Measurements from ENCODE around the gene CTBP1. TPM values are rescaled to one million over a fixed set of nuclear protein-coding genes. Genes with fewer than 3 reads are reported as not detected.

The CTBP1 gene
- total RNA-seq, 1 experiment from 2014 or later: 223 TPM

GRCh38 chr4:1210971-1211370, 38.0 kb downstream of the CTBP1 start:
- BruUV-seq (replicated peaks): no TSS peak
- intact Hi-C loops (cut with micrococcal nuclease): no loop called here
- H3K79me2 ChIP-seq (ENCODE audit: low read length): no peaks in the 10 kb centered on the region
- ATAC-seq (no peak), DNase-seq (no peak)
- H3K4me2 ChIP-seq (ENCODE audit: low read length): no peak overlapping the region
- no peak overlapping the region for H3K4me3 ChIP-seq (ENCODE audit: low read length)
- POLR2A ChIA-PET (ENCODE audit: unreplicated experiment): no interaction called here
- H3K27me3 ChIP-seq (ENCODE audit: low read length): no peaks in the 10 kb centered on the region
- H4K20me1 ChIP-seq (ENCODE audit: low read length): no peaks in the 10 kb centered on the region
- TF ChIP-seq CTCF (conservative IDR thresholded peaks at IDR 0.05; ENCODE audit: low read depth, low read length): no peak
- TF ChIP-seq EZH2 (IDR thresholded peaks at IDR 0.05; ENCODE audit: low read length, unreplicated experiment): no peak
- TF ChIP-seq EZH2phosphoT487 (IDR thresholded peaks at IDR 0.05; ENCODE audit: borderline replicate concordance, low read length): no peak
- H3K9me3 ChIP-seq (ENCODE audit: low read length): no peaks in the 10 kb centered on the region
- no peaks in the 10 kb centered on the region for H3F3A ChIP-seq (ENCODE audit: low read length, unreplicated experiment)
- CTCF ChIA-PET: no interaction called here
- H3K27ac ChIP-seq (ENCODE audit: low read length): no peak overlapping the region
- no peaks in the 10 kb centered on the region; the same call in 1 of the 2 replicates for H3K36me3 ChIP-seq (ENCODE audit: low read depth, low read length)
- no peaks in the 10 kb centered on the region for H3K9me2 ChIP-seq (replicated peaks; ENCODE audit: low read length)
- H2AFZ ChIP-seq (ENCODE audit: low read length): no peak overlapping the region
- H3K9ac ChIP-seq (ENCODE audit: low read length): no peak overlapping the region
- H3K4me1 ChIP-seq (ENCODE audit: insufficient read depth, low read length): no peaks in the 10 kb centered on the region

- no peaks in the 10 kb centered on the region; the same call in 1 of the 2 replicates for H3K36me3 ChIP-seq (ENCODE audit: low read depth, low read length)
- ChIA-PET CTCF (no interaction called here), POLR2A (ENCODE audit: unreplicated experiment) (no interaction called here)
- H2AFZ ChIP-seq (ENCODE audit: low read length): no peak overlapping the region
- TF ChIP-seq EZH2 (IDR thresholded peaks at IDR 0.05; ENCODE audit: low read length, unreplicated experiment) (no peak), CTCF (conservative IDR thresholded peaks at IDR 0.05; ENCODE audit: low read depth, low read length) (no peak)
- DNase-seq (no peak), ATAC-seq (no peak)
- H3K79me2 ChIP-seq (ENCODE audit: low read length): no peaks in the 10 kb centered on the region
- H3F3A ChIP-seq (ENCODE audit: low read length, unreplicated experiment): no peaks in the 10 kb centered on the region
- intact Hi-C loops (cut with micrococcal nuclease): no loop called here
- BruUV-seq (replicated peaks): no TSS peak
- no peak overlapping the region for H3K27ac ChIP-seq (ENCODE audit: low read length)
- H4K20me1 ChIP-seq (ENCODE audit: low read length): no peaks in the 10 kb centered on the region
- H3K4me2 ChIP-seq (ENCODE audit: low read length): no peak overlapping the region
- no peaks in the 10 kb centered on the region for H3K9me2 ChIP-seq (replicated peaks; ENCODE audit: low read length)
- H3K9ac ChIP-seq (ENCODE audit: low read length): no peak overlapping the region
- no peaks in the 10 kb centered on the region for H3K4me1 ChIP-seq (ENCODE audit: insufficient read depth, low read length)
- no peaks in the 10 kb centered on the region for H3K27me3 ChIP-seq (ENCODE audit: low read length)
- no peak overlapping the region for H3K4me3 ChIP-seq (ENCODE audit: low read length)
- no peaks in the 10 kb centered on the region for H3K9me3 ChIP-seq (ENCODE audit: low read length)
Measured at GRCh38 chr4:1210241-1210841, 38.6 kb downstream of the CTBP1 start.

- Histone ChIP-seq H3K79me2 (ENCODE audit: low read length) (no peaks in the 10 kb centered on the region), H3K9me3 (ENCODE audit: low read length) (no peaks in the 10 kb centered on the region), H3F3A (ENCODE audit: low read length, unreplicated experiment) (no peaks in the 10 kb centered on the region), H3K36me3 (ENCODE audit: low read depth, low read length) (no peaks in the 10 kb centered on the region; the same call in 1 of the 2 replicates), H3K9me2 (replicated peaks; ENCODE audit: low read length) (no peaks in the 10 kb centered on the region), H3K4me2 (ENCODE audit: low read length) (no peak overlapping the region), H3K27ac (ENCODE audit: low read length) (no peak overlapping the region), H2AFZ (ENCODE audit: low read length) (no peak overlapping the region), H4K20me1 (ENCODE audit: low read length) (no peaks in the 10 kb centered on the region), H3K9ac (ENCODE audit: low read length) (no peak overlapping the region), H3K27me3 (ENCODE audit: low read length) (no peaks in the 10 kb centered on the region), H3K4me1 (ENCODE audit: insufficient read depth, low read length) (no peaks in the 10 kb centered on the region), H3K4me3 (ENCODE audit: low read length) (no peak overlapping the region)
- no peak for ATAC-seq
- no peak for DNase-seq
- no TSS peak for BruUV-seq (replicated peaks)
- ChIA-PET POLR2A (ENCODE audit: unreplicated experiment) (no interaction called here), CTCF (no interaction called here)
- intact Hi-C loops (cut with micrococcal nuclease): no loop called here
- TF ChIP-seq EZH2 (IDR thresholded peaks at IDR 0.05; ENCODE audit: low read length, unreplicated experiment): no peak
- TF ChIP-seq CTCF (conservative IDR thresholded peaks at IDR 0.05; ENCODE audit: low read depth, low read length): no peak
- TF ChIP-seq EZH2phosphoT487 (IDR thresholded peaks at IDR 0.05; ENCODE audit: borderline replicate concordance, low read length): no peak
Measured at GRCh38 chr4:1209821-1210220, 39.1 kb downstream of the CTBP1 start.

All from PC-3 (cell line).